PFSK-1 (cell line): ENCODE results near the gene HERPUD2.

Experiments used
- FOXP2 ChIP-seq: optimal IDR thresholded peaks from 2 replicates; pipeline ENCODE3; 2011; ENCODE audit warnings: borderline replicate concordance, control low read depth, inconsistent platforms; ENCODE audit not compliant: insufficient read depth; ENCODE audit errors: extremely low read length, extremely low read depth
- POLR2AphosphoS5 ChIP-seq: IDR thresholded peaks from 2 replicates; pipeline ENCODE4 v1.6.1; 2012; ENCODE audit warnings: low read depth, mild to moderate bottlenecking, control low read depth, low read length, moderate library complexity
- SIN3A ChIP-seq: IDR thresholded peaks from 2 replicates; pipeline ENCODE4 v1.6.1; 2012; ENCODE audit warnings: mild to moderate bottlenecking, low read length, moderate library complexity, borderline replicate concordance; ENCODE audit not compliant: insufficient read depth
- TAF1 ChIP-seq: IDR thresholded peaks from 2 replicates; pipeline ENCODE4 v1.6.1; 2012; ENCODE audit warnings: low read length, control low read depth, borderline replicate concordance; ENCODE audit not compliant: insufficient read depth
- TF ChIP-seq, protein P1 (sequence below), 2 experiments: IDR thresholded peaks; 2 replicates each; pipeline versions ENCODE4 v1.6.1 to v1.8.0; 2011 to 2012; ENCODE audit warnings: low read depth in 2 of 2, low read length in 2 of 2, control low read depth in 1 of 2, inconsistent platforms in 1 of 2, mild to moderate bottlenecking in 1 of 2, moderate library complexity in 1 of 2; ENCODE audit not compliant: insufficient read depth in 1 of 2

The HERPUD2 gene

DNA sequence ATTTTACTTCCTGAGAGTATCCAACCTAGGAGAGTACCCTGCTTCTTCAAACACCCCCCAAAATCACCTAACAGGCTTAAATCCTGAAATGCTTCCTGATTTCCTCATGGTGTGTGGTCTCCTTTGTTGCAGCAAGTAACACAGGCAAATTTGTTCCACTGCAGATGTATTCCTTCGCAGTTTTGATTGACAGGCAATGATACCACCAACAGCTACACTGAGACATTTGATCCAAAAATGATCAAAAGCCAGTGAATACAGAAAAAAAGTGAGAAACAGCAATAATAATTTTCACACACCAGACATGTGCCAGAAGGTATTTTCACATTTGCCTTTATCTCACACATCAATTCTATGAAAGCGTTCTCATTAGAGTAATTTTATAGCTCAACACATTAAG lies 95.9 kb downstream of the HERPUD2 start:
- TF ChIP-seq SIN3A: no peak
- TF ChIP-seq, protein P1, sequence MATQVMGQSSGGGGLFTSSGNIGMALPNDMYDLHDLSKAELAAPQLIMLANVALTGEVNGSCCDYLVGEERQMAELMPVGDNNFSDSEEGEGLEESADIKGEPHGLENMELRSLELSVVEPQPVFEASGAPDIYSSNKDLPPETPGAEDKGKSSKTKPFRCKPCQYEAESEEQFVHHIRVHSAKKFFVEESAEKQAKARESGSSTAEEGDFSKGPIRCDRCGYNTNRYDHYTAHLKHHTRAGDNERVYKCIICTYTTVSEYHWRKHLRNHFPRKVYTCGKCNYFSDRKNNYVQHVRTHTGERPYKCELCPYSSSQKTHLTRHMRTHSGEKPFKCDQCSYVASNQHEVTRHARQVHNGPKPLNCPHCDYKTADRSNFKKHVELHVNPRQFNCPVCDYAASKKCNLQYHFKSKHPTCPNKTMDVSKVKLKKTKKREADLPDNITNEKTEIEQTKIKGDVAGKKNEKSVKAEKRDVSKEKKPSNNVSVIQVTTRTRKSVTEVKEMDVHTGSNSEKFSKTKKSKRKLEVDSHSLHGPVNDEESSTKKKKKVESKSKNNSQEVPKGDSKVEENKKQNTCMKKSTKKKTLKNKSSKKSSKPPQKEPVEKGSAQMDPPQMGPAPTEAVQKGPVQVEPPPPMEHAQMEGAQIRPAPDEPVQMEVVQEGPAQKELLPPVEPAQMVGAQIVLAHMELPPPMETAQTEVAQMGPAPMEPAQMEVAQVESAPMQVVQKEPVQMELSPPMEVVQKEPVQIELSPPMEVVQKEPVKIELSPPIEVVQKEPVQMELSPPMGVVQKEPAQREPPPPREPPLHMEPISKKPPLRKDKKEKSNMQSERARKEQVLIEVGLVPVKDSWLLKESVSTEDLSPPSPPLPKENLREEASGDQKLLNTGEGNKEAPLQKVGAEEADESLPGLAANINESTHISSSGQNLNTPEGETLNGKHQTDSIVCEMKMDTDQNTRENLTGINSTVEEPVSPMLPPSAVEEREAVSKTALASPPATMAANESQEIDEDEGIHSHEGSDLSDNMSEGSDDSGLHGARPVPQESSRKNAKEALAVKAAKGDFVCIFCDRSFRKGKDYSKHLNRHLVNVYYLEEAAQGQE (IDR thresholded peaks at IDR 0.05; ENCODE audit: insufficient read depth in 1 of 2, low read depth in 2 of 2, low read length in 2 of 2): no peak

DNA sequence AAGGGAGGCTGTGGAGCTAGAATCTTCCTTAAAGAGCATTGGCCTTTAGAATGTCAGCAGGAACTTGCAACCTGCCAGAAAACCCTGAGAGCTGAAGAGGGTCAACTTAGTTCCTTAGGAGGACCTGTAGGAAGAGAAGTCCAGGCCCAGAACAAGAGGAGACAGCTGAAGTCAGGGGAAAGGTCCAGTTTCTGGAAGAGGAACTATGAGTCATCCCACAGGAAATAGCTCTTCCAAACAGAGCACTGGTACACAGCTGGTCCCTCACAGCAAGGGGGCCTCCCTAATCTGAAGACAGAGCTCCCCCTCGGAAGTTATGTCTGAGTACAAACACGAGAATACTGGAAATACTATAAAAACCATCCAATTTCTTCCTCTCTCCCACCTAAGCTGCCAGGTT lies 98.9 kb downstream of the HERPUD2 start:
- no peak for TF ChIP-seq POLR2AphosphoS5
- TF ChIP-seq, protein P1 (IDR thresholded peaks at IDR 0.05; ENCODE audit: insufficient read depth in 1 of 2, low read depth in 2 of 2, low read length in 2 of 2): 0 out of 4 replicates have a peak, but pooled peaks of 1 of the 2 experiments have one; percentile 8

DNA sequence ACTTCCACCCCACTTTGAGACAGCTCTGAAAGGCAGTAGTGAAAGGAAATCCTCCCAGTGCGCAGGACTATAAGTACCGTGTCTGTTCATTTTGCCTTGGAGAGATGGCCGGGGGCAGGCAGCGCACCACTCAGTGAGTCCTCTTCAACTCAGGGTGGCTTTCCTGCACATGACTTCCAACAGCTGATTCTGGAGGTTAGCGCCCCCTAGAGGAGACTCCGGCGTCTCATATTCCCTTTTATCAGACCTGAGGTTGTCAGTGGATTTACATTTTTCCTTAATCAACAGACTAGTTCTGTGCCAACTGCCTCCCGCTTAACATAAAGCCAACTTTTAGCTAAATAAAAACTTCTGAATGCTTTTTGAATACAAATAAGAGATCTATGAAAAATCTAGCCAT lies 101.0 kb downstream of the HERPUD2 start:
- no peak for TF ChIP-seq POLR2AphosphoS5
- TF ChIP-seq, protein P1 (IDR thresholded peaks at IDR 0.05; ENCODE audit: insufficient read depth in 1 of 2, low read depth in 2 of 2, low read length in 2 of 2): no peak
- TF ChIP-seq SIN3A: no peak
- no peak for TF ChIP-seq TAF1
- no peak for TF ChIP-seq FOXP2

DNA sequence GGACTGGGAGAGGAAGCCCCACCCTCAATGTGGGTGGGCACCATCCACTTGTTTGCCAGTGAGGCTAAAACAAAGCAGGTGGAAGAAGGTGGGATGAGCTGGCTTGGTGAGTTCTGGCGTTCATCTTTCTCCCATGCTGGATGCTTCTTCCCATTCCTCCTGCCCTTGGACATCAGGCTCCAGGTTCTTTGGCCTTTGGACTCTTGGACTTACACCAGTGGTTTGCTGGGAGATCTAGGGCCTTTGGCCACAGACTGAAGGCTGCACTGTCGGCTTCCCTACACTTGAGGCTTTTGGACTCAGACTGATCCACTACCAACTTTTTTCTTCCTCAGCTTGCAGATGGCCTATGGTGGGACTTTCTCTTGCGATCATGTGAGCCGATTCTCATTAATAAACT lies 106.3 kb downstream of the HERPUD2 start:
- TF ChIP-seq, protein P1 (IDR thresholded peaks at IDR 0.05; ENCODE audit: insufficient read depth in 1 of 2, low read depth in 2 of 2, low read length in 2 of 2): no peak
- TF ChIP-seq TAF1 (no peak), FOXP2 (no peak), POLR2AphosphoS5 (no peak), SIN3A (no peak)

DNA sequence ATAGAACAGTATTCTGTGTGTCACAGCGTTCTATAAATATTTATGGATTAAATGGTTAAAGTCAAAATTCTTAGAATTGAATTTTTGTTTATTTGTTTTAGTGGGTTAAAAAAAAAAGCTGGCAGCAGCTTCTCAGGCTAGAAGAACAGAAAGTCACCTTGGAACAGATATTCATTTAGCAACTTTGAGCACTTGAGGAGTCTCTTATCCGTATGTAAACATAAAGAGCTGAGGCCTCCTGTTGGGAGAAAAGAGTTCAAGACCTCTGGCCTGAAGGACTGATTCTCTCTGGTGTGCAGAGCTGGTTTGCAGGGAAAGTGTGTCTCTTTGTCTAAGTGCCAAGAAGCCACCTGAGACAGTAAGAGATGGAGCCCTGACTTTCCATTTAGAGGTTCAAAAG lies 109.9 kb downstream of the HERPUD2 start:
- TF ChIP-seq TAF1 (no peak), SIN3A (no peak), POLR2AphosphoS5 (no peak), FOXP2 (no peak)
- TF ChIP-seq, protein P1 (IDR thresholded peaks at IDR 0.05; ENCODE audit: insufficient read depth in 1 of 2, low read depth in 2 of 2, low read length in 2 of 2): no peak
